SK-N-SH (cell line): Measurements from ENCODE around the gene NOL4L. TPM values are rescaled to one million over a fixed set of nuclear protein-coding genes. Genes with fewer than 3 reads are reported as not detected.

Source experiments
- CTCF ChIA-PET: fragments of 300-600, 350-600 bp; formaldehyde crosslinking; extraction: SDS; loops from one replicate; lab custom pipeline; 2021; lab: Yijun Ruan, JAX
- POLR2A ChIA-PET: fragments of 350-600 bp; sonication (Branson Sonifier 250); formaldehyde crosslinking; extraction: SDS; loops from one replicate; lab custom pipeline; 2020; ENCODE audit warnings: antibody characterized with exemption, inconsistent platforms; lab: Yijun Ruan, JAX
- DNase-seq: peaks from one replicate; pipeline ENCODE4 v3.0.0; 2012
- H2AFZ ChIP-seq: fragments of 200-600 bp; sonication (generic); 2 replicates; pipeline ENCODE4 v1.8.1; 2016; ENCODE audit warnings: antibody characterized with exemption, mild to moderate bottlenecking, low read depth
- H3F3A ChIP-seq: fragments of 200-600 bp; sonication (generic); replicated peaks from 2 replicates; pipeline ENCODE3; 2016; ENCODE audit warnings: antibody characterized with exemption, mild to moderate bottlenecking; ENCODE audit not compliant: insufficient read depth
- H3K27ac ChIP-seq, 2 experiments: fragments of 200-500 bp in 1 of 2; fragments of 200-600 bp in 1 of 2; sonication (Bioruptor generic) in 1 of 2; sonication (generic), shearing (Covaris generic) in 1 of 2; 2 replicates each; pipeline versions ENCODE4 v1.5.1 to v1.6.1; 2014 to 2016; ENCODE audit warnings: low read depth in 2 of 2, inconsistent platforms in 1 of 2, low read length in 1 of 2, mild to moderate bottlenecking in 1 of 2, mixed read lengths in 1 of 2
- H3K27me3 ChIP-seq: fragments of 200-600 bp; sonication (generic), shearing (Covaris generic); 2 replicates; pipeline ENCODE4 v1.6.1; 2016; ENCODE audit warnings: mixed run types; ENCODE audit not compliant: insufficient read depth
- H3K36me3 ChIP-seq, 2 experiments: fragments of 200-500 bp in 1 of 2; fragments of 200-600 bp in 1 of 2; sonication (Bioruptor generic) in 1 of 2; sonication (generic) in 1 of 2; replicated peaks in 1 of 2; 2 replicates each; pipeline versions ENCODE3 to v1.5.1; 2014 to 2016; ENCODE audit warnings: low read length in 1 of 2, mild to moderate bottlenecking in 1 of 2; ENCODE audit not compliant: insufficient read depth in 2 of 2, control insufficient read depth in 1 of 2
- H3K4me1 ChIP-seq, 2 experiments: fragments of 200-500 bp in 1 of 2; fragments of 200-600 bp in 1 of 2; sonication (Bioruptor generic) in 1 of 2; sonication (generic), shearing (Covaris generic) in 1 of 2; 2 replicates each; pipeline versions ENCODE4 v1.5.1 to v1.6.1; 2014 to 2016; ENCODE audit warnings: low read depth in 1 of 2, low read length in 1 of 2, mixed run types in 1 of 2; ENCODE audit not compliant: insufficient read depth in 2 of 2, control insufficient read depth in 1 of 2
- H3K4me2 ChIP-seq: fragments of 200-600 bp; sonication (generic), shearing (Covaris generic); 2 replicates; pipeline ENCODE4 v1.6.1; 2017; ENCODE audit warnings: mixed run types
- H3K4me3 ChIP-seq, 2 experiments: fragments of 200-500 bp in 1 of 2; fragments of 200-600 bp in 1 of 2; sonication (Bioruptor generic) in 1 of 2; sonication (generic), shearing (Covaris generic) in 1 of 2; 2 replicates each; pipeline versions ENCODE4 v1.5.1 to v1.8.1; 2014 to 2016; ENCODE audit warnings: low read depth in 2 of 2, inconsistent platforms in 1 of 2, low read length in 1 of 2, mild to moderate bottlenecking in 1 of 2, mixed read lengths in 1 of 2, moderate library complexity in 1 of 2
- H3K79me2 ChIP-seq: fragments of 200-600 bp; sonication (generic); 2 replicates; pipeline ENCODE4 v1.8.1; 2017; ENCODE audit warnings: mild to moderate bottlenecking; ENCODE audit not compliant: insufficient read depth
- H3K9ac ChIP-seq: fragments of 200-600 bp; sonication (generic); 2 replicates; pipeline ENCODE4 v1.6.1; 2017; ENCODE audit warnings: mixed run types
- H3K9me2 ChIP-seq: fragments of 200-600 bp; sonication (generic); 2 replicates; pipeline ENCODE4 v1.6.1; 2017; ENCODE audit warnings: mixed run types
- H3K9me3 ChIP-seq: fragments of 200-600 bp; sonication (generic); 2 replicates; pipeline ENCODE4 v1.6.1; 2017; ENCODE audit warnings: mixed run types, mild to moderate bottlenecking, moderate library complexity
- H4K20me1 ChIP-seq: fragments of 200-600 bp; sonication (generic); 2 replicates; pipeline ENCODE4 v1.6.1; 2017; ENCODE audit warnings: mild to moderate bottlenecking, mixed run types; ENCODE audit not compliant: insufficient read depth
- CTCF ChIP-seq: fragments of 200-600 bp; sonication (generic); IDR thresholded peaks from 2 replicates; pipeline ENCODE4 v1.6.1; 2017; ENCODE audit warnings: antibody characterized with exemption, mild to moderate bottlenecking, moderate library complexity
- EP300 ChIP-seq, 2 experiments: IDR thresholded peaks; 2 replicates each; pipeline versions ENCODE4 v1.4.0 to v1.6.1; 2012; ENCODE audit warnings: borderline replicate concordance in 1 of 2, low read depth in 1 of 2, low read length in 1 of 2
- FOSL2 ChIP-seq: IDR thresholded peaks from 2 replicates; pipeline ENCODE4 v1.4.0; 2012; ENCODE audit warnings: low read depth, mild to moderate bottlenecking, moderate library complexity, borderline replicate concordance
- FOXJ3 ChIP-seq: sonication (generic); formaldehyde crosslinking; IDR thresholded peaks from 2 replicates; pipeline ENCODE4 v1.5.1; 2020; ENCODE audit warnings: mild to moderate bottlenecking, missing genetic modification reagents
- GATA2 ChIP-seq: sonication (generic); formaldehyde crosslinking; IDR thresholded peaks from 2 replicates; pipeline ENCODE4 v1.5.0; 2020; ENCODE audit warnings: mild to moderate bottlenecking, missing genetic modification reagents
- IRF3 ChIP-seq: fragments of 150-350 bp; IDR thresholded peaks from 2 replicates; pipeline ENCODE4 v1.6.1; 2016; ENCODE audit warnings: mild to moderate bottlenecking, low read depth, low read length
- JUND ChIP-seq: IDR thresholded peaks from 2 replicates; pipeline ENCODE4 v1.4.0; 2012
- MEF2A ChIP-seq: IDR thresholded peaks from 2 replicates; pipeline ENCODE4 v1.4.0; 2012; ENCODE audit warnings: low read depth, borderline replicate concordance
- PBX3 ChIP-seq: IDR thresholded peaks from 2 replicates; pipeline ENCODE4; 2012
- RAD21 ChIP-seq: IDR thresholded peaks from 2 replicates; pipeline ENCODE4 v1.6.1; 2012; ENCODE audit warnings: mild to moderate bottlenecking, low read length
- REST ChIP-seq: IDR thresholded peaks from 2 replicates; pipeline ENCODE4 v1.6.1; 2012; ENCODE audit warnings: mild to moderate bottlenecking, low read depth, low read length, moderate library complexity
- WGBS: methylation state at CpG from one replicate; pipeline ENCODE4 v1.1.6; 2017; ENCODE audit warnings: low lambda C conversion rate; 5-methylcytosine and 5-hydroxymethylcytosine counted together
- polyA plus RNA-seq, 3 experiments: library from polyadenylated mRNA; depleted of rRNA; stranded (reverse); fragments of >200 nt; gene quantifications; 2 replicates each; pipeline ENCODE4 v1.2.3, GENCODE V29; 2012

NOL4L gene
- polyA plus RNA-seq, 1 of the 3 experiments (the other 2 are of a cell fraction), result 14.3 TPM

GRCh38 chr20:32575805-32576204 lies 9.3 kb downstream of the NOL4L start (continued):
- TF ChIP-seq CTCF (no peak), RAD21 (no peak), FOXJ3 (CRISPR knock-in tag) (no peak), PBX3 (no peak)

GRCh38 chr20:32575227-32575581 lies 9.9 kb downstream of the NOL4L start:
- Histone ChIP-seq H3K4me2 (0 out of 2 replicates have a peak overlapping the region, but pooled peaks have one; percentile 47), H3K9me3 (no peaks in the 10 kb centered on the region), H2AFZ (no peak overlapping the region), H3K27me3 (no peaks in the 10 kb centered on the region), H3F3A (peaks cover 5% of the 10 kb centered on the region), H3K79me2 (no peaks in the 10 kb centered on the region), H4K20me1 (no peaks in the 10 kb centered on the region), H3K9me2 (no peaks in the 10 kb centered on the region), H3K4me1 (no peaks in the 10 kb centered on the region; a peak in 1 of 4 replicates), H3K36me3 (no peaks in the 10 kb centered on the region), H3K27ac (no peak overlapping the region), H3K4me3 (no peak overlapping the region), H3K9ac (no peak overlapping the region)
- POLR2A ChIA-PET, result no interaction called here
- DNase-seq, result no peak
- WGBS, result 93% methylated on average over 9 of the region's 9 CpGs
- TF ChIP-seq GATA2 (CRISPR knock-in tag), result no peak
- CTCF ChIA-PET, result interaction anchor here (1.6 to 3.0 kb wide), 3 partner anchors 47 to 53 kb away, joined by 5 to 13 read pairs (median 6); no protein-coding TSS in a partner anchor

- POLR2A ChIA-PET, result no interaction called here
- TF ChIP-seq IRF3, result no peak
- TF ChIP-seq EP300 (IDR thresholded peaks at IDR 0.05; ENCODE audit: borderline replicate concordance in 1 of 2, low read depth in 1 of 2, low read length in 1 of 2), result no peak
- peak; percentile 80 for TF ChIP-seq FOSL2
- TF ChIP-seq REST, result no peak
- TF ChIP-seq JUND, result peak; percentile 71; the same call in 1 of the 2 replicates
- no peak for TF ChIP-seq MEF2A
- H3K9me2 ChIP-seq, result no peaks in the 10 kb centered on the region
- DNase-seq, result no peak
- WGBS, result 59% methylated on average over 23 of the region's 34 CpGs
- CTCF ChIA-PET, result interaction anchor here (1.2 to 3.0 kb wide), 2 partner anchors 53 to 78 kb away, joined by 3 to 13 read pairs; no protein-coding TSS in a partner anchor
- H3K27ac ChIP-seq, result peak overlapping the region in 1 of 2 experiments; percentile 37; a peak in 1 of 4 replicates
- no peak overlapping the region for H3K4me3 ChIP-seq
- H2AFZ ChIP-seq, result peak overlapping the region; percentile 61
- no peaks in the 10 kb centered on the region for H3F3A ChIP-seq
- H3K36me3 ChIP-seq, result no peaks in the 10 kb centered on the region
- no peaks in the 10 kb centered on the region for H3K79me2 ChIP-seq
- H3K9me3 ChIP-seq, result no peaks in the 10 kb centered on the region
- H4K20me1 ChIP-seq, result no peaks in the 10 kb centered on the region
- no peaks in the 10 kb centered on the region for H3K27me3 ChIP-seq
- peak overlapping the region; percentile 47; the same call in 1 of the 2 replicates for H3K4me2 ChIP-seq
- H3K9ac ChIP-seq, result peak overlapping the region; percentile 15; the same call in 1 of the 2 replicates
- peaks cover 0 to 2% of the 10 kb centered on the region in 2 experiments; a peak in 1 of 4 replicates for H3K4me1 ChIP-seq
These were observed 10.6 kb downstream of the NOL4L start for GRCh38 chr20:32574296-32575226.
